Suppressor macrophage treated with lipopolysaccharide for 1 hour (primary cell): ENCODE measurements around the gene ADAMTS14.

Experiments
- DNase-seq, 3 donors: peaks; one replicate each; pipeline ENCODE4 v3.0.0-alpha.2; 2020 to 2022

Gene ADAMTS14

DNA sequence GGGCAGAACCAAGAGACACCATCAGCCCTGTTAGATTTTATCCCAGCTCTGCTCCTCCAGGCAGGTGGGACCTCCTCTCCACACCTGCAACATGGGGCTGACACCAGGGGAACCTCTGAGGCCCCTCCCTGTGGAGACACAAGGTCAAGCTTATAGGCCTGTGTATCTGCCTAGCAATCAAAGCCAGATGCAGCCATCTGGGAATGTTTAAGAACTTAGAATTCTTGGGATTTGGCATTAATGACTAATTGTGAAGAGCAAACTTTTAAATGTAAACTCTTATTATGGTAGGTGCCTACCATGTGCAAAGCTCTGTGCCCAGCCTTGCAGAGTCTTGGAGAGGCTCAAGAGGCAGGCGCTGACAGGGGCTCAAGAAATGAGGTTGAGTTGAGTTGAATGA, 60.7 kb downstream of the ADAMTS14 start:
- DNase-seq = no peak

- no peak for DNase-seq
Measured at GRCh38 chr10:70735161-70735560, 62.9 kb downstream of the ADAMTS14 start.

- DNase-seq = no peak
Measured at GRCh38 chr10:70736525-70736924, 64.2 kb downstream of the ADAMTS14 start.

DNA sequence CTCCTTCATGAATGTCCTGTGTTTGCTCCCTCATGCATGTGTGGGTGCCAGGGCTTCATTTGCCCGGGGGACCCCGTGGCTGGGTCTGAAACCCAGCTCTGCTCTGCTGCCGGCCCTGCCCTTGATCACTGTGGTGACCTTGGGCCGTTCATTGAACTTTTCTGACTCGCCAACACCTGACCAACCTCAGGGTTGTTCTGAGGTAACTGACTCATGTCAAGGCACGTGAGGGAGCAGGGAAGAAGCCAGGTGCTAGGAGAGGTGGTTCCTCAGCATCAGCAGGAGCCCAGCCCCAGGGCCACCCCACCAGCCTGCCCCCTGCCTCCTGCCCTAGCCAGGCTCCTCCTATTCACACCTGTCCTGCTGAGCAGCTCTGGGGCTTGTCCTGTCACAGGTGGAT, 64.9 kb downstream of the ADAMTS14 start:
- DNase-seq = no peak

DNA sequence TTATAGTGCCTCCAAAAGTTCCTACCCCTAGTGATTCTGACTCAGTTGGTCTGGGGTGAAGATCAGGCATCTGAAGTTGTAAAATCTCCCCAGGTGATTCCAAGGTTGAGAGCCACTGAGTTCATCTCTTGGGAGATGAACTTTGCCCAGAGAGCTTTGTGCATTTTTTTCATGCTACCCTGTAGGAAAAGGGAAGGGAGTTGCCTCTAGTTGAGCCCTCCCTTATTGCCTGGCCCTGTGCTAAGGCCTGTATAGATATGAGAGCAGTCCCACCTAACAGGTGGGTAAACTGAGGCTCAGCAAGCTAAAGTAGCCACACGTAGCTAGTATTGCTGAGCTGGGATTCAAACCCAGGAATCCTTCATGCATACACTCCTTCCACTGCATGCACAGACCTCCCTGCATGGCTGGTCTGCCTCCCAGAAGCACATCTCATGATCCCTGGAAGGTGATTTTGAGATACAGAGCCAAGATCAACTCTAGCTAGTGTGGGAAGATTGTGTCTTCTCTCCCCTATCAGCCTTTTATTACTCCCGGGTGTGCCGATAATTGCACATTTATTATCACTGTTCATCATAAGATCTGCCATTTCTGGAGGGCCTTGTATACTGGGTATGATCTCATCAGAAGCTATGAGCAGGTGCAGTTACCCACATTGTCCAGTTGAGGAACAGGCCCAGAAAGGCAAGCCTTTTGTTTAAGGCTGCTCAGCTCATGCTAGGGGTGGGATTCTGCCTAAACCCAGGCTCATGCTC, 65.9 kb downstream of the ADAMTS14 start:
- DNase-seq = peak in 1 of 3 donors; percentile 17

GRCh38 chr10:70738761-70739121, 66.4 kb downstream of the ADAMTS14 start:
- no peak for DNase-seq

GRCh38 chr10:70740406-70741288, 68.3 kb downstream of the ADAMTS14 start:
- DNase-seq = peak in 2 of 3 donors; percentile 13 to 45

DNA sequence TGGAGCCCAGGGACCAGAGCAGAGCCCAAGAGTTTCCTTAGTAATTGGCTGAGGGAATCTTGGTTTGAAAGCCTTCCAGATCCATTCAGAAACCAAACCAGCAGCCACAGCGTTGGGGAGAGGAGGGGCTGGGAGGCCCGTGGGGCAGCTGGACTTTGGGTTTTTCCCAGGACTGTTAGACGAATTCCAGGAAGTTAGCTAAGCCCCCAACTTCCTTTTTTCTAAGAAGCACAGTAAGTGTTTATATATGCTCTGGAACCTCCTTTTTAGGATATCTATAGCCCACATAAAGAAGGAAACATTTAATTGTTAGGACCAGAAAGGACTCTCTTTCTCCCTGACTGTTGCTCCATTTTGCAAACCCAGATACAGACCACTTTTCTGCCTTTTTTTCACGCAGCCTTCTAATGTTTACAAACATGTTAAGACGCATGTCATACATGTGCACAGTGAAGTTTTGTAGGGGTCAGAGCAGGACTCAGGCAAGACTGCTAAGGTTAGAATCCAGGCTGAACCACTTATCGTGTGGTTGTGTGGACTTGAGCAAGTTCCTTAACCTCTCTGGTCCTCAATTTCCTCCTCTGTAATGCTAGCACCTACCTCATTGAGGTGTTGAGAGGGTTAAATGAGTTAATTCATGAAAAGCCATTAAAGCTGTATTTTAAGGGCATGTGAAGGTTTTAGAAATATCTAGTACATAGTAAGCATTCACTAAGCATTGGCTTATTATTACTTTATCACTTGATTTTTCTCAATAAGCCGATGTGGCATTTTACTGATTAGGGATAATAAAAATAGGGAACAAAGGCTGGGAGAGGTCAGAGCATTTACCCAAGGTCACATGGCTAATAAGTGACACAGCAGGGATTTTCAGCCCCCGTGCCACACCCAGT, 70.5 kb downstream of the ADAMTS14 start:
- peak; percentile 91 to 94 (median 92) for DNase-seq

DNA sequence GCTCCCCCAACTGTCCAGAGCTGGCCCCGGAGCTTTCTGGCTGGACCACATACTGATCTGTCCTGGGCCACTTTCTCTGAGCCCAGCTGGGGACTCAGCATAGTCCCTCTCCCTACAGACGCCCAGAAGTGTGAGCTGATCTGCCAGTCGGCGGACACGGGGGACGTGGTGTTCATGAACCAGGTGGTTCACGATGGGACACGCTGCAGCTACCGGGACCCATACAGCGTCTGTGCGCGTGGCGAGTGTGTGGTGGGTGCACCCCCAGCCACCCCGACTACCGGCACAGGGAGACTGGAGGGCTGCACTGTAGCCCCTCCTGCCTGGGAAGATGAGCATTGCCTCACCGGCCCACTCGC, 71.1 kb downstream of the ADAMTS14 start:
- DNase-seq = no peak

- no peak for DNase-seq
Measured at GRCh38 chr10:70743879-70744278, 71.6 kb downstream of the ADAMTS14 start.

DNA sequence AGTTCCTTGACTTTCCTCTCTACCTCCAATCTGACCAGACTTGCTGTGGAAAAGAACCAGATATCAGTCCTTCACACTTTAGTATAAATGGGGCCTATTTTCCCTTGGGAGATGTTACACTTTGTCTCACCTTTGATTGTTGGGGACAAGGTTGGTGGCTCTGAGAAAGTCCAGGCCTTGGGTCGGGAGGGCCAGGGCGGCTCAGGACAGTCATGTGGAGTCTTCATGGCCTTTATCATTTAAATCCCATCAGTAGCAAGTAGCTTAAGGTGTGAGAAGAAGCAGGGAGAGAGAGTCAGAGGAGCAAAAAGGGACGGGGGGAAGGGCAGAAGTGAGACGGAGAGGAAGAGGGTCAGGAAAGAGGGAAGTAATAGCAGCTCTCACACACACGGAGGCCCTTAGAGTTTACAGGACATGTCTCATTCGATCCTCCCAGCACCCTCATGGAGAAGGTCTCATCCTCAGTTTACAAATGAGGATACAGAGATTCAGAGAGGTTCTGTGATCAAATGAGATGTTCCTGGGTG, 72.4 kb downstream of the ADAMTS14 start:
- DNase-seq = peak; percentile 36 to 58 (median 52)

GRCh38 chr10:70745555-70745954, 73.2 kb downstream of the ADAMTS14 start:
- DNase-seq = no peak

DNA sequence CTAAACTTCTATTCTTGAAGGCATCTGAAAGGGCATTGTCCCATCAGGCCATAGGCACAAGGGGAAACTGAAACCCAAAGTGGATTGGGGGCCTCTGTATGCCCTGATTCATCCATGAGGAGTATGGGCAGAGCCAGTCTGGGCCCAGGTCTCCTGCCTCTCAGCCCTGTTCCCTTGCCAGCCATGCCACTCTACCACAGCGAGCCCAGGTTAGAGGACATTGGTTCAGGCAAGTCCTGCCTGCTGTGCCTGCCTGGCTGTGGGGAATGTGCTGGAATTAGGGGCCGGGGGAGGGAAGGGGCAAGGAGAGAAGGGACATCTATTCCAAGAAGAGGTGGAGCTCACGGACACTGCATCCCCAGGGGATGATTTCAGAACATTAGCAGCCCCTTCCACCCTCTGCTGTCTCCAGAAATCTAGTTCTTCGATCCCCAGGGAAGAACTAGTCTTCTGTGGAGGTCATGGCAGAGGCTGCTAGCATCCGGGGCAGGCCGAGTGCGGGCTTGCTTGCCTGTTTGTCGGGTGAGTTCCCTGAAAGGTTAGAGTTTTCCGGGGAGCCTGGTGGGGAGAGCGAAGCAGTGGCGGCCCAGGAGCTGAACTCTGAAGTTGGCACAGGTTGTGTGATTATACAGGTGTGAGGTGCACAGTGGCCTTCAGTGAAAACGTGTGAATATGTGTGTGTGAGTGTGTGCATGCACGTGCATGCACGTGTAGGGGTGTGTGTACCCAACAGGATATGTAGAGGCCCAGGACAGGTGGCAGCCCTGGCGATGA, 75.1 kb downstream of the ADAMTS14 start:
- no peak for DNase-seq

DNA sequence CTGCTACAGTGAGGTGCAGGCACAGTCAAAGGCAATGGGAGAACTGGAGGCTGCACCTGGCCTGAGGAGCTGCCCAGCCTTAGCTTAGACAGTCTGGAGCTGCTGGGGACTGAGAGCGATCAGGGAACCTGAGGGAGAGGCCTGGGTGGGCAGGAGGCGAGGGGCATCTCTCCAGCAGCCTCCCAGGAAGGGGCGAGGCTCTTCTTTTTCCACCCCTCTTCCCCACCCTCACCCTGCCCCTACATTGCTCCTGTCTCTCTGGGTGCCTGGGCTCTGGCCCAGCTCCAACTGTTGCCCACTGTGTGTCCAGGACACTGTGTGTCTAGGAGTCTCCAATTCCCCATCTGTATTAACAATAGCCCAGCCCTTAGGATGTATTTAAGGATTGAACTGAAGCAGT, 76.0 kb downstream of the ADAMTS14 start:
- DNase-seq = no peak

DNA sequence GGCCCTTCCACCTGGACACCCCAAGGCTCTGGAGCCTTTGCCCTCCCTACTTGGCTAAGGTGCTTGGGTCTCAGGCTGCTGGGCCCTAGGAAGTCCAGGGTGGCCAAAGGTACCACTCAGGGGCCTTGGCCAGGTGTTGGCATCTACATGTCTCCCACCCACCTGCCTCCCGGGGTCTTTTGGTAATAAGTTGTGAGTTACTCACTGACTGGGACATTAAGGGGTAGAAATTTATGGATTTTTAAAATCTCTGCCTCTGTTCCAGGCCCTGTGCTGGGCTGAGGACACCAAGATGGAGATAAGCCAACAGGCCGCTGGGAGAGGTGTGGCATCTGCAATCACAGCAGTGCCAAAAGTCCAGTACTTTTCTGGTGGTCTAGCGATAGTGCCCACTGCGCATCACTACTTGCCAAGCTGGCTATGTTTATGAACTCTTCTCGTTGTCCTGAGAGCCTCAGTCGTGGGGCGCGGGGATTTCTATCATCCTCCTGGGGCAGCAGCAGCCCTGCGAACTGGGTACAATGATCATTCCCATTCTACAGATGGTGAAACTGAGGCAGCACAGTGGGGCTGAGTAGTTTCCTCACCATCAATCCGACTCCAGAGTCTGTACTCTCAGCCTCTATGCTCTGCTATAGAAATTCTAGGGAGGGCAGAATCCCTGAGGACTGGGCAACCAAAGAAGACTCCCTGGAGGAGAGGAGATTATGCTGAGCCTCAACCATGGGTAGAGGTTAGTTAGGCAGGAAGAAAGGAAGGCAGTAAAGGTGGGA, 76.7 kb downstream of the ADAMTS14 start:
- no peak for DNase-seq

DNA sequence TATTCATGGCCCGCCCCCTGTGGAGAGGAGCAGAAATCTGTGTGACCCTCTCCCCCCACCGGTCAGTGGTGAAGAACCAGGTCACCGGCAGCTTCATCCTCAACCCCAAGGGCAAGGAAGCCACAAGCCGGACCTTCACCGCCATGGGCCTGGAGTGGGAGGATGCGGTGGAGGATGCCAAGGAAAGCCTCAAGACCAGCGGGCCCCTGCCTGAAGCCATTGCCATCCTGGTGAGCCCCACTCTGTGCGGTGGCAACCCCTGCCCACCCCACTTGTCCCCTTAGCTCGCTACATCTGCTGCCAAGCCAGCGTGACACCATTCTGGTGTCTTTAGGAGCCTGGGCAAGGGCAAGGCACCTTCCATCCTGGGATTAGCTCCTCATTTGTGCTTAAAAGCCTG, 77.5 kb downstream of the ADAMTS14 start:
- DNase-seq = no peak

DNA sequence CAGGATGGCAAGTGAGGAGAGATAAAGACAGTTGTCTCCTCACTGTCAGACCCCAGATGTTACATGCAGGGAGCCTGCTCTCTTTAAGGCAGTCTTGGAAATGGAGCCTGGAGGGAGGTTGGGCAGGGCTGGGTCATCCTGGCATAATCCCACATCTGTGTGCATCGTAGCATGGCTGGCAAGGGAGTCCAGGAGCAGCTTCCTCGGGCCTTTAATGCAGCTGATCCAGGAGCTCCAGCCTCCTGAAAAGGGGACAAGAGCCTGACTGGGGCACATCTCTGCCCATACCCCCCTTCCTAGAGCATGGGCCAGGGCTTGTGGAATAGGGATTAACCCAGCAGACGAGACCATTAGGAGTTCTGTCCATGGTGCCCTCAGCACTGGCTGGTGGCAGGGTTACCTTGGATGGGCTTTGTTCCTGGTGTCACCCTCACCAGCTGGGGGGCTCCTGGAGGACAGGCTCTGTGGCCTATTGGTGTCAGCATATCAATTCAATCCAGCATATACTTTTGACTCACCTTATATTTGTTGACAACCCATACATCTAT, 77.9 kb downstream of the ADAMTS14 start:
- DNase-seq = no peak

DNA sequence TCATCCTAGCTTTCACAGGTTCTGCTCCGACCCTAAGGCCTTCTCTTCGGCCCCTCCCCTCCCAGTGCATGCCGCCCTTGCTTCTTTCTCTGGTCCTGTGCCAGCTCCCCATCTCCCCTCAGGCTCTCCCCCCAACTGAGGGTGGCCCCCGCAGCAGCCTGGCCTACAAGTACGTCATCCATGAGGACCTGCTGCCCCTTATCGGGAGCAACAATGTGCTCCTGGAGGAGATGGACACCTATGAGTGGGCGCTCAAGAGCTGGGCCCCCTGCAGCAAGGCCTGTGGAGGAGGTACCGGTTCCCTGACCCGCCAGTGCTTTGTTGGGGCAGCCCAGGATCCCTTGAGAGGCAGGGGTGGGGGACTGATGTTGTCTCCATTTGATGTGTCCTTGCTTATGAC, 79.0 kb downstream of the ADAMTS14 start:
- no peak for DNase-seq

DNA sequence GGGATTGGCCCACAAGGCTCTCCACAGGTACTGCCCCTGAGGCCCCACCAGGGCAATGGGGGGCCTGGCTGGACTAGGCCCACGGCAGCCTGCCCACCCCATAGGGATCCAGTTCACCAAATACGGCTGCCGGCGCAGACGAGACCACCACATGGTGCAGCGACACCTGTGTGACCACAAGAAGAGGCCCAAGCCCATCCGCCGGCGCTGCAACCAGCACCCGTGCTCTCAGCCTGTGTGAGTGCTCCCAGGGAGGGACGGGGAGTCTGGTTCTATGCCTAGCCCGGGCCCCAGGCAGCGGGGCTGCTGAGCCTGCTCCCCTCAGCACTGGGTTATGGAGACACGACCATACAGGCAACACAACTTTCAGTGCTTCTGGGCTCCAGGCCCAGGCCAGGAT, 79.7 kb downstream of the ADAMTS14 start:
- no peak for DNase-seq

DNA sequence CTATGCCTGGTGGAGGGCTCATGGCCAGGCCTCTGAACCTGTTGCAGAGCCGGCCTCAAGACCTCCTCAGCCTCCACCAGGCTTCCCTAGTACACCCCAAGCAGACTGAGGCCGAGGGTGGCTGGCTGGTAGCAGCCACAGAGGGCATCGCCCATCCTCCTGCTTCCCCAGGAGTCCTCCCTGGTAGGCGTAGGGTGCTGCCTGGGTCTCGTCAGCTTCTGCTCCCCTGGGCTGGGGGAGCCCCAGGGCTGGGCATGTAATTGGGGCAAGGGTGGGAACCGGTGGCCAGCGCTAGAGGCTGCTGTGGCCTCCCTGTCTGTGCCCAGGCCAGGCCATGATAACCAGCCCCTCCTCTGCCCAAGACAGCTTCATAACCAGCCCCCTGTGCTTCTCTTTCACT, 80.3 kb downstream of the ADAMTS14 start:
- DNase-seq = no peak
